Neural cell (in vitro differentiated cells): ENCODE results near the gene SLC37A3.

Experiments used
- EP300 ChIP-seq: fragments of 450-650 bp; conservative IDR thresholded peaks from 2 replicates; pipeline ENCODE4 v1.6.1; 2014; ENCODE audit warnings: antibody characterized with exemption, mild to moderate bottlenecking, moderate library complexity; ENCODE audit not compliant: poor library complexity, severe bottlenecking
- EZH2 ChIP-seq: fragments of 200-600, 300-800 bp; shearing (Covaris generic), sonication (generic); IDR thresholded peaks from 2 replicates; pipeline ENCODE4 v1.6.1; 2014; ENCODE audit warnings: antibody characterized with exemption, low read length, borderline replicate concordance, mild to moderate bottlenecking; ENCODE audit not compliant: insufficient read depth, poor library complexity, severe bottlenecking
- POLR2AphosphoS5 ChIP-seq: IDR thresholded peaks from 2 replicates; pipeline ENCODE4 v1.6.1; 2012
- RAD21 ChIP-seq: fragments of 450-650 bp; conservative IDR thresholded peaks from 2 replicates; pipeline ENCODE4 v1.6.1; 2014; ENCODE audit warnings: antibody characterized with exemption, mild to moderate bottlenecking, moderate library complexity
- TF ChIP-seq, protein P1 (sequence below): fragments of 450-650 bp; IDR thresholded peaks from 2 replicates; pipeline ENCODE4 v1.5.1; 2014; ENCODE audit warnings: antibody characterized with exemption, mild to moderate bottlenecking, moderate library complexity; ENCODE audit not compliant: poor library complexity, severe bottlenecking
- TF ChIP-seq, protein P2 (sequence below): IDR thresholded peaks from 2 replicates; pipeline ENCODE4 v1.6.1; 2012; ENCODE audit warnings: borderline replicate concordance

DNA sequence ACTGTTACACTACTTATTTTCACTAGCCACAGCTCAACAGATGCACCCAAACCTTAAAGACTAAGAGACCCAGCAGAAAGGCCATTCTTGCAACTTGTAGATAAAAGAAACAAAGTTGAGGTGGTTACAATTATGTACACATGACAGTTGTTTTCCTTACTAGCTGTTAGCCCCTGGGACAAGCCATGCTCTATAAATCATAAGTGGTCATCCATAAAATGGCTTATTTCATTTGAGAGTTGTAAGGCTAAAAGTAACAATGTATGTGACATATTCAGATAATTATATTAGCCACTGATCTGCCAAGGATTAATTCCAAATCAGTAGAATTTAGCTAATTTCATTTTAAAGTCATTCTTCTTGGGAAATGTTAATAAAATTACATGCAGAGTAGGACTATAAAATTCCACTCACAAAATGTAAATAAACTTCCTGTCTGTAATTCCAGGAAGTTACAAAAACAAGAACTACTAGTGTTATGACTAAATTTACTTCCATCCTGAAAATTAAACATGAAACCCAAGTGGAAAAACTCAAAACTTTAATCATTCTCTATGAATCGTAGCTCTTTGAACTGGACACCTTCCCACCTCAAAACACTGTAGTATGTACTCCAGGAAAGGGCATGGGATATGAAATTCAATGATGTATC lies 13.3 kb downstream of the SLC37A3 start:
- TF ChIP-seq, protein P1, sequence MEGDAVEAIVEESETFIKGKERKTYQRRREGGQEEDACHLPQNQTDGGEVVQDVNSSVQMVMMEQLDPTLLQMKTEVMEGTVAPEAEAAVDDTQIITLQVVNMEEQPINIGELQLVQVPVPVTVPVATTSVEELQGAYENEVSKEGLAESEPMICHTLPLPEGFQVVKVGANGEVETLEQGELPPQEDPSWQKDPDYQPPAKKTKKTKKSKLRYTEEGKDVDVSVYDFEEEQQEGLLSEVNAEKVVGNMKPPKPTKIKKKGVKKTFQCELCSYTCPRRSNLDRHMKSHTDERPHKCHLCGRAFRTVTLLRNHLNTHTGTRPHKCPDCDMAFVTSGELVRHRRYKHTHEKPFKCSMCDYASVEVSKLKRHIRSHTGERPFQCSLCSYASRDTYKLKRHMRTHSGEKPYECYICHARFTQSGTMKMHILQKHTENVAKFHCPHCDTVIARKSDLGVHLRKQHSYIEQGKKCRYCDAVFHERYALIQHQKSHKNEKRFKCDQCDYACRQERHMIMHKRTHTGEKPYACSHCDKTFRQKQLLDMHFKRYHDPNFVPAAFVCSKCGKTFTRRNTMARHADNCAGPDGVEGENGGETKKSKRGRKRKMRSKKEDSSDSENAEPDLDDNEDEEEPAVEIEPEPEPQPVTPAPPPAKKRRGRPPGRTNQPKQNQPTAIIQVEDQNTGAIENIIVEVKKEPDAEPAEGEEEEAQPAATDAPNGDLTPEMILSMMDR = no peak
- no peak for TF ChIP-seq POLR2AphosphoS5
- TF ChIP-seq, protein P2, sequence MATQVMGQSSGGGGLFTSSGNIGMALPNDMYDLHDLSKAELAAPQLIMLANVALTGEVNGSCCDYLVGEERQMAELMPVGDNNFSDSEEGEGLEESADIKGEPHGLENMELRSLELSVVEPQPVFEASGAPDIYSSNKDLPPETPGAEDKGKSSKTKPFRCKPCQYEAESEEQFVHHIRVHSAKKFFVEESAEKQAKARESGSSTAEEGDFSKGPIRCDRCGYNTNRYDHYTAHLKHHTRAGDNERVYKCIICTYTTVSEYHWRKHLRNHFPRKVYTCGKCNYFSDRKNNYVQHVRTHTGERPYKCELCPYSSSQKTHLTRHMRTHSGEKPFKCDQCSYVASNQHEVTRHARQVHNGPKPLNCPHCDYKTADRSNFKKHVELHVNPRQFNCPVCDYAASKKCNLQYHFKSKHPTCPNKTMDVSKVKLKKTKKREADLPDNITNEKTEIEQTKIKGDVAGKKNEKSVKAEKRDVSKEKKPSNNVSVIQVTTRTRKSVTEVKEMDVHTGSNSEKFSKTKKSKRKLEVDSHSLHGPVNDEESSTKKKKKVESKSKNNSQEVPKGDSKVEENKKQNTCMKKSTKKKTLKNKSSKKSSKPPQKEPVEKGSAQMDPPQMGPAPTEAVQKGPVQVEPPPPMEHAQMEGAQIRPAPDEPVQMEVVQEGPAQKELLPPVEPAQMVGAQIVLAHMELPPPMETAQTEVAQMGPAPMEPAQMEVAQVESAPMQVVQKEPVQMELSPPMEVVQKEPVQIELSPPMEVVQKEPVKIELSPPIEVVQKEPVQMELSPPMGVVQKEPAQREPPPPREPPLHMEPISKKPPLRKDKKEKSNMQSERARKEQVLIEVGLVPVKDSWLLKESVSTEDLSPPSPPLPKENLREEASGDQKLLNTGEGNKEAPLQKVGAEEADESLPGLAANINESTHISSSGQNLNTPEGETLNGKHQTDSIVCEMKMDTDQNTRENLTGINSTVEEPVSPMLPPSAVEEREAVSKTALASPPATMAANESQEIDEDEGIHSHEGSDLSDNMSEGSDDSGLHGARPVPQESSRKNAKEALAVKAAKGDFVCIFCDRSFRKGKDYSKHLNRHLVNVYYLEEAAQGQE = no peak
- TF ChIP-seq EP300 = no peak
- no peak for TF ChIP-seq EZH2
- TF ChIP-seq RAD21 = no peak
